ENCODE measurements around the gene PTPRH. TPM values are rescaled to one million over a fixed set of nuclear protein-coding genes. Genes with fewer than 3 reads are reported as not detected.

The PTPRH gene
- total and polyA plus RNA-seq, 2 experiments from 2014 or later, result 2.3 to 3.0 TPM

- H3K9me3 ChIP-seq (ENCODE audit: low read depth), result no peaks in the 10 kb centered on the region
- H3K27ac ChIP-seq, result no peak overlapping the region
- H3K4me3 ChIP-seq, result no peak overlapping the region
- TF ChIP-seq CTCF (IDR thresholded peaks at IDR 0.05; ENCODE audit: low read depth, low read length), result no peak
- H3K4me1 ChIP-seq (ENCODE audit: low read depth), result peaks cover 9% of the 10 kb centered on the region
- peaks cover 5% of the 10 kb centered on the region for H3K36me3 ChIP-seq
- no peaks in the 10 kb centered on the region for H3K27me3 ChIP-seq
- peak in 1 of 2 donors; percentile 55 for DNase-seq (ENCODE audit: low read depth in 1 of 2, low spot score in 1 of 2)
Observed at GRCh38 chr19:55251341-55252081, 42.2 kb upstream of the PTPRH start.

GRCh38 chr19:55250262-55251036, 41.1 kb upstream of the PTPRH start:
- Histone ChIP-seq H3K27ac (no peak overlapping the region), H3K36me3 (peaks cover 10% of the 10 kb centered on the region), H3K4me3 (no peak overlapping the region), H3K9me3 (ENCODE audit: low read depth) (no peaks in the 10 kb centered on the region), H3K27me3 (no peaks in the 10 kb centered on the region), H3K4me1 (ENCODE audit: low read depth) (peaks cover 9% of the 10 kb centered on the region)
- no peak for DNase-seq (ENCODE audit: low read depth in 1 of 2, low spot score in 1 of 2)
- no peak for TF ChIP-seq CTCF (IDR thresholded peaks at IDR 0.05; ENCODE audit: low read depth, low read length)

- Histone ChIP-seq H3K27me3 (no peaks in the 10 kb centered on the region), H3K27ac (no peak overlapping the region)
Observed at GRCh38 chr19:55249841-55250240, 40.5 kb upstream of the PTPRH start.

GRCh38 chr19:55248704-55249103, 39.4 kb upstream of the PTPRH start:
- H3K36me3 ChIP-seq, result peaks cover 24% of the 10 kb centered on the region
- H3K27me3 ChIP-seq, result no peaks in the 10 kb centered on the region
- H3K4me3 ChIP-seq, result no peak overlapping the region
- no peaks in the 10 kb centered on the region for H3K9me3 ChIP-seq (ENCODE audit: low read depth)
- peak overlapping the region; percentile 71 for H3K27ac ChIP-seq
- H3K4me1 ChIP-seq (ENCODE audit: low read depth), result peaks cover 9% of the 10 kb centered on the region
- no peak for DNase-seq (ENCODE audit: low read depth in 1 of 2, low spot score in 1 of 2)
- TF ChIP-seq CTCF (IDR thresholded peaks at IDR 0.05; ENCODE audit: low read depth, low read length), result no peak

More at GRCh38 chr19:55249841-55250240, 40.5 kb upstream of the PTPRH start:
- Histone ChIP-seq H3K4me3 (no peak overlapping the region), H3K9me3 (ENCODE audit: low read depth) (no peaks in the 10 kb centered on the region), H3K4me1 (ENCODE audit: low read depth) (peaks cover 9% of the 10 kb centered on the region), H3K36me3 (peaks cover 16% of the 10 kb centered on the region)
- no peak for TF ChIP-seq CTCF (IDR thresholded peaks at IDR 0.05; ENCODE audit: low read depth, low read length)
- DNase-seq (ENCODE audit: low read depth in 1 of 2, low spot score in 1 of 2), result no peak

- H3K27me3 ChIP-seq, result no peaks in the 10 kb centered on the region
- H3K36me3 ChIP-seq, result peaks cover 29% of the 10 kb centered on the region
- peak in 1 of 2 donors; percentile 33 for DNase-seq (ENCODE audit: low read depth in 1 of 2, low spot score in 1 of 2)
- no peak overlapping the region for H3K4me3 ChIP-seq
- TF ChIP-seq CTCF (IDR thresholded peaks at IDR 0.05; ENCODE audit: low read depth, low read length), result no peak
- H3K27ac ChIP-seq, result peak overlapping the region; percentile 71
- H3K9me3 ChIP-seq (ENCODE audit: low read depth), result no peaks in the 10 kb centered on the region
- H3K4me1 ChIP-seq (ENCODE audit: low read depth), result peaks cover 9% of the 10 kb centered on the region
Observed at GRCh38 chr19:55248166-55248675, 38.9 kb upstream of the PTPRH start.

Data from cardiac muscle cell (in vitro differentiated cells and primary cell).